ENCODE data around the gene PCP4.

PCP4 gene

GRCh38 chr21:39952265-39952664 is 85.0 kb downstream of the PCP4 start:
- no peak for TF ChIP-seq CTCF (IDR thresholded peaks at IDR 0.05; ENCODE audit: poor library complexity, severe bottlenecking)
- H3K4me3 ChIP-seq (ENCODE audit: severe bottlenecking) = no peak overlapping the region
- no peak for DNase-seq (ENCODE audit: low spot score)
- no peak for ATAC-seq (ENCODE audit: low read depth)
- peaks cover 38% of the 10 kb centered on the region for H3K27me3 ChIP-seq (ENCODE audit: insufficient read depth, poor library complexity, severe bottlenecking)
- H3K27ac ChIP-seq (ENCODE audit: poor library complexity, severe bottlenecking) = no peak overlapping the region
- no peaks in the 10 kb centered on the region for H3K36me3 ChIP-seq (ENCODE audit: low read depth)
- no peaks in the 10 kb centered on the region for H3K4me1 ChIP-seq (ENCODE audit: insufficient read depth, poor library complexity, severe bottlenecking)
- H3K9me3 ChIP-seq (ENCODE audit: severe bottlenecking) = peaks cover 1% of the 10 kb centered on the region

GRCh38 chr21:39954570-39954969 is 87.3 kb downstream of the PCP4 start:
- Histone ChIP-seq H3K9me3 (ENCODE audit: severe bottlenecking) (no peaks in the 10 kb centered on the region), H3K4me1 (ENCODE audit: insufficient read depth, poor library complexity, severe bottlenecking) (no peaks in the 10 kb centered on the region), H3K27ac (ENCODE audit: poor library complexity, severe bottlenecking) (no peak overlapping the region), H3K27me3 (ENCODE audit: insufficient read depth, poor library complexity, severe bottlenecking) (peaks cover 33% of the 10 kb centered on the region), H3K36me3 (ENCODE audit: low read depth) (no peaks in the 10 kb centered on the region), H3K4me3 (ENCODE audit: severe bottlenecking) (no peak overlapping the region)
- TF ChIP-seq CTCF (IDR thresholded peaks at IDR 0.05; ENCODE audit: poor library complexity, severe bottlenecking) = no peak
- ATAC-seq (ENCODE audit: low read depth) (no peak), DNase-seq (ENCODE audit: low spot score) (no peak)

- no peak for DNase-seq (ENCODE audit: low spot score)
- no peak for ATAC-seq (ENCODE audit: low read depth)
- no peak for TF ChIP-seq CTCF (IDR thresholded peaks at IDR 0.05; ENCODE audit: poor library complexity, severe bottlenecking)
These were observed 88.1 kb downstream of the PCP4 start for GRCh38 chr21:39955326-39955725.

GRCh38 chr21:39956586-39956985 is 89.3 kb downstream of the PCP4 start:
- no peak for DNase-seq (ENCODE audit: low spot score)
- H3K4me1 ChIP-seq (ENCODE audit: insufficient read depth, poor library complexity, severe bottlenecking) = no peaks in the 10 kb centered on the region
- no peaks in the 10 kb centered on the region for H3K9me3 ChIP-seq (ENCODE audit: severe bottlenecking)
- H3K27me3 ChIP-seq (ENCODE audit: insufficient read depth, poor library complexity, severe bottlenecking) = peaks cover 24% of the 10 kb centered on the region
- no peak for TF ChIP-seq CTCF (IDR thresholded peaks at IDR 0.05; ENCODE audit: poor library complexity, severe bottlenecking)
- no peak overlapping the region for H3K27ac ChIP-seq (ENCODE audit: poor library complexity, severe bottlenecking)
- no peak for ATAC-seq (ENCODE audit: low read depth)
- H3K4me3 ChIP-seq (ENCODE audit: severe bottlenecking) = no peak overlapping the region
- H3K36me3 ChIP-seq (ENCODE audit: low read depth) = no peaks in the 10 kb centered on the region

More at GRCh38 chr21:39955326-39955725, 88.1 kb downstream of the PCP4 start:
- H3K4me1 ChIP-seq (ENCODE audit: insufficient read depth, poor library complexity, severe bottlenecking) = no peaks in the 10 kb centered on the region
- H3K27ac ChIP-seq (ENCODE audit: poor library complexity, severe bottlenecking) = no peak overlapping the region
- no peaks in the 10 kb centered on the region for H3K9me3 ChIP-seq (ENCODE audit: severe bottlenecking)
- no peaks in the 10 kb centered on the region for H3K36me3 ChIP-seq (ENCODE audit: low read depth)
- no peak overlapping the region for H3K4me3 ChIP-seq (ENCODE audit: severe bottlenecking)
- H3K27me3 ChIP-seq (ENCODE audit: insufficient read depth, poor library complexity, severe bottlenecking) = peaks cover 33% of the 10 kb centered on the region

GRCh38 chr21:39958731-39959130 is 91.5 kb downstream of the PCP4 start:
- H3K9me3 ChIP-seq (ENCODE audit: severe bottlenecking) = no peaks in the 10 kb centered on the region
- H3K27ac ChIP-seq (ENCODE audit: poor library complexity, severe bottlenecking) = no peak overlapping the region
- ATAC-seq (ENCODE audit: low read depth) = no peak
- H3K36me3 ChIP-seq (ENCODE audit: low read depth) = no peaks in the 10 kb centered on the region
- DNase-seq (ENCODE audit: low spot score) = no peak
- H3K4me3 ChIP-seq (ENCODE audit: severe bottlenecking) = no peak overlapping the region
- no peak for TF ChIP-seq CTCF (IDR thresholded peaks at IDR 0.05; ENCODE audit: poor library complexity, severe bottlenecking)
- H3K4me1 ChIP-seq (ENCODE audit: insufficient read depth, poor library complexity, severe bottlenecking) = no peaks in the 10 kb centered on the region
- peaks cover 8% of the 10 kb centered on the region for H3K27me3 ChIP-seq (ENCODE audit: insufficient read depth, poor library complexity, severe bottlenecking)

Measured in RWPE2 (cell line).